HCT116 (cell line): ENCODE data around the gene CIAO2A.

ENCODE experiments used
- ATF3 ChIP-seq: IDR thresholded peaks from 2 replicates; pipeline ENCODE4 v1.6.1; 2012
- CTCF ChIP-seq, 3 experiments: fragments of 200-600 bp in 1 of 3; sonication (generic) in 1 of 3; IDR thresholded peaks in 2 of 3; conservative IDR thresholded peaks in 1 of 3; 2 replicates each; pipeline ENCODE4 v1.5.1; 2012 to 2017; ENCODE audit warnings: low read depth in 2 of 3, low read length in 2 of 3, antibody characterized with exemption in 1 of 3, borderline replicate concordance in 1 of 3, control low read depth in 1 of 3, mild to moderate bottlenecking in 1 of 3, mixed read lengths in 1 of 3, mixed run types in 1 of 3, moderate library complexity in 1 of 3; ENCODE audit not compliant: insufficient read depth in 1 of 3
- EGR1 ChIP-seq: IDR thresholded peaks from 2 replicates; pipeline ENCODE4 v1.6.1; 2012; ENCODE audit warnings: low read depth
- ELF1 ChIP-seq: IDR thresholded peaks from 2 replicates; pipeline ENCODE4 v1.6.1; 2012; ENCODE audit warnings: low read depth, borderline replicate concordance
- EZH2 ChIP-seq: fragments of 200-600 bp; sonication (generic); IDR thresholded peaks from 2 replicates; pipeline ENCODE4 v1.6.1; 2017; ENCODE audit warnings: antibody characterized with exemption, mixed run types
- EZH2phosphoT487 ChIP-seq: fragments of 200-600 bp; IDR thresholded peaks from 2 replicates; pipeline ENCODE4 v1.6.1; 2018; ENCODE audit warnings: antibody characterized with exemption, borderline replicate concordance
- JUND ChIP-seq: IDR thresholded peaks from 2 replicates; pipeline ENCODE4 v1.6.1; 2012
- POLR2A ChIP-seq: IDR thresholded peaks from 2 replicates; pipeline ENCODE4 v1.7.0; 2011; ENCODE audit warnings: borderline replicate concordance; ENCODE audit not compliant: insufficient read depth, insufficient read length; ENCODE audit errors: extremely low read depth
- POLR2AphosphoS5 ChIP-seq: IDR thresholded peaks from 2 replicates; pipeline ENCODE4 v1.6.1; 2011; ENCODE audit warnings: mild to moderate bottlenecking, low read depth, low read length, moderate library complexity
- RAD21 ChIP-seq: IDR thresholded peaks from 2 replicates; pipeline ENCODE4 v1.6.1; 2012; ENCODE audit warnings: low read depth, mild to moderate bottlenecking
- SIN3A ChIP-seq: IDR thresholded peaks from 2 replicates; pipeline ENCODE4 v1.6.1; 2012; ENCODE audit warnings: low read depth
- SRF ChIP-seq: IDR thresholded peaks from 2 replicates; pipeline ENCODE4 v1.6.1; 2012; ENCODE audit warnings: low read depth
- YY1 ChIP-seq: IDR thresholded peaks from 2 replicates; pipeline ENCODE4 v1.6.1; 2011; ENCODE audit warnings: low read length, low read depth, moderate library complexity, mild to moderate bottlenecking; ENCODE audit not compliant: insufficient replicate concordance; ENCODE audit errors: extremely low read depth
- ZBTB33 ChIP-seq: IDR thresholded peaks from 2 replicates; pipeline ENCODE4 v1.6.1; 2011; ENCODE audit warnings: mild to moderate bottlenecking, low read length, moderate library complexity; ENCODE audit not compliant: insufficient replicate concordance; ENCODE audit errors: extremely low read depth

GRCh38 chr15:64067564-64068030 is 26.0 kb downstream of the CIAO2A start:
- peak; percentile 67 to 81 (median 73) for TF ChIP-seq CTCF (IDR thresholded peaks at IDR 0.05 in 2 of 3, conservative IDR thresholded peaks at IDR 0.05 in 1 of 3; ENCODE audit: borderline replicate concordance in 1 of 3, insufficient read depth in 1 of 3, low read depth in 2 of 3, low read length in 2 of 3)
- TF ChIP-seq POLR2A, result no peak
- no peak for TF ChIP-seq SRF
- TF ChIP-seq SIN3A, result no peak
- TF ChIP-seq EZH2phosphoT487, result no peak
- TF ChIP-seq RAD21, result peak; percentile 90
- no peak for TF ChIP-seq EZH2
- no peak for TF ChIP-seq ATF3
- no peak for TF ChIP-seq EGR1
- TF ChIP-seq ELF1, result no peak
- no peak for TF ChIP-seq POLR2AphosphoS5
- no peak for TF ChIP-seq ZBTB33
- no peak for TF ChIP-seq JUND
- no peak for TF ChIP-seq YY1
